WTC11 (cell line): Measurements from ENCODE around the gene PSD4. TPM values are rescaled to one million over a fixed set of nuclear protein-coding genes. Genes with fewer than 3 reads are reported as not detected.

Experiments
- ATAC-seq: fragments of 200-7000 bp; cut with Tn5 transposase; 2 replicates; pipeline ENCODE4 v1.10.0; 2021; ENCODE audit warnings: mild to moderate bottlenecking, moderate library complexity
- CTCF ChIA-PET: fragments of 300-600 bp; sonication (Branson Sonifier 250); formaldehyde crosslinking; loops from one replicate; lab custom pipeline; 2021; ENCODE audit warnings: antibody characterized with exemption; lab: Charles Lee
- POLR2A ChIA-PET: fragments of 350-600 bp; sonication (Branson Sonifier 250); formaldehyde crosslinking; loops from one replicate; lab custom pipeline; 2021; ENCODE audit warnings: antibody characterized with exemption; lab: Charles Lee
- DNase-seq: peaks from one replicate; pipeline ENCODE4 v3.0.0; 2021; ENCODE audit warnings: low spot score
- H3K27ac Mint-ChIP-seq: 2 replicates; pipeline ENCODE4 v1.8.0; 2021; ENCODE audit warnings: mixed read lengths
- H3K27me3 Mint-ChIP-seq: 2 replicates; pipeline ENCODE4 v1.8.0; 2021; ENCODE audit warnings: low read depth, mild to moderate bottlenecking, moderate library complexity, mixed read lengths
- H3K36me3 Mint-ChIP-seq: 2 replicates; pipeline ENCODE4 v1.8.0; 2021; ENCODE audit warnings: mixed read lengths
- H3K4me1 Mint-ChIP-seq: 2 replicates; pipeline ENCODE4 v1.8.0; 2022; ENCODE audit warnings: mixed read lengths
- H3K4me3 Mint-ChIP-seq: 2 replicates; pipeline ENCODE4 v1.8.0; 2021; ENCODE audit warnings: mild to moderate bottlenecking, moderate library complexity, mixed read lengths
- H3K9me3 Mint-ChIP-seq: 2 replicates; pipeline ENCODE4 v1.8.0; 2021; ENCODE audit warnings: mixed read lengths
- ELF4 ChIP-seq: sonication (generic); formaldehyde crosslinking; IDR thresholded peaks from 2 replicates; pipeline ENCODE4 v1.8.1; 2022; ENCODE audit warnings: low read depth, mild to moderate bottlenecking, moderate library complexity, missing genetic modification reagents
- ETV6 ChIP-seq: sonication (generic); formaldehyde crosslinking; IDR thresholded peaks from 2 replicates; pipeline ENCODE4 v1.8.1; 2022; ENCODE audit warnings: mild to moderate bottlenecking, missing genetic modification reagents
- GABPB1 ChIP-seq: sonication (generic); formaldehyde crosslinking; IDR thresholded peaks from 2 replicates; pipeline ENCODE4 v1.8.1; 2023; ENCODE audit warnings: mild to moderate bottlenecking, missing genetic modification reagents
- JAZF1 ChIP-seq: fragments of 250-450 bp; sonication (Bioruptor Pico); IDR thresholded peaks from 2 replicates; pipeline ENCODE4 v1.9.0; 2021; ENCODE audit warnings: moderate library complexity, mild to moderate bottlenecking, inconsistent platforms
- NR2C2 ChIP-seq: sonication (generic); formaldehyde crosslinking; IDR thresholded peaks from 2 replicates; pipeline ENCODE4 v1.8.0; 2022; ENCODE audit warnings: mild to moderate bottlenecking, missing genetic modification reagents
- SMAD3 ChIP-seq: sonication (generic); formaldehyde crosslinking; IDR thresholded peaks from 2 replicates; pipeline ENCODE4 v1.8.0; 2022; ENCODE audit warnings: missing genetic modification reagents, mild to moderate bottlenecking, borderline replicate concordance
- TEAD1 ChIP-seq: sonication (generic); formaldehyde crosslinking; IDR thresholded peaks from 2 replicates; pipeline ENCODE4 v1.8.0; 2022; ENCODE audit warnings: mild to moderate bottlenecking, missing genetic modification reagents
- TP53 ChIP-seq: sonication (generic); formaldehyde crosslinking; IDR thresholded peaks from 2 replicates; pipeline ENCODE4 v1.8.1; 2023; ENCODE audit warnings: mild to moderate bottlenecking, missing genetic modification reagents
- ZNF138 ChIP-seq: sonication (generic); formaldehyde crosslinking; conservative IDR thresholded peaks from 2 replicates; pipeline ENCODE4 v1.8.1; 2022; ENCODE audit warnings: mild to moderate bottlenecking, moderate library complexity, missing genetic modification reagents
- ZNF219 ChIP-seq: sonication (generic); formaldehyde crosslinking; IDR thresholded peaks from 2 replicates; pipeline ENCODE4 v1.8.0; 2023; ENCODE audit warnings: missing genetic modification reagents, mild to moderate bottlenecking, borderline replicate concordance
- ZNF263 ChIP-seq: sonication (generic); formaldehyde crosslinking; IDR thresholded peaks from 2 replicates; pipeline ENCODE4 v1.8.1; 2022; ENCODE audit warnings: low read depth, mild to moderate bottlenecking, moderate library complexity, missing genetic modification reagents
- total RNA-seq: library from RNA; stranded (reverse); gene quantifications from 3 replicates; pipeline ENCODE4 v1.2.3, GENCODE V29; 2021
- TF ChIP-seq, protein P1 (sequence below): sonication (generic); formaldehyde crosslinking; IDR thresholded peaks from 2 replicates; pipeline ENCODE4 v1.8.0; 2023; ENCODE audit warnings: missing genetic modification reagents
- TF ChIP-seq, protein P2 (sequence below): sonication (generic); formaldehyde crosslinking; IDR thresholded peaks from 2 replicates; pipeline ENCODE4 v1.8.0; 2022; ENCODE audit warnings: mild to moderate bottlenecking, missing genetic modification reagents
- TF ChIP-seq, protein P3 (sequence below): sonication (generic); formaldehyde crosslinking; IDR thresholded peaks from 2 replicates; pipeline ENCODE4 v1.8.1; 2022; ENCODE audit warnings: mild to moderate bottlenecking, moderate library complexity, missing genetic modification reagents
- TF ChIP-seq, protein P4 (sequence below): fragments of 200-600 bp; IDR thresholded peaks from 2 replicates; pipeline ENCODE4 v1.8.0; 2022; ENCODE audit warnings: antibody characterized with exemption
- TF ChIP-seq, protein P5 (sequence below): fragments of 250-450 bp; sonication (Bioruptor Pico); IDR thresholded peaks from 2 replicates; pipeline ENCODE4 v1.9.0; 2021; ENCODE audit warnings: mild to moderate bottlenecking

The PSD4 gene
- total RNA-seq, 1 experiment from 2014 or later = 1.5 TPM

DNA sequence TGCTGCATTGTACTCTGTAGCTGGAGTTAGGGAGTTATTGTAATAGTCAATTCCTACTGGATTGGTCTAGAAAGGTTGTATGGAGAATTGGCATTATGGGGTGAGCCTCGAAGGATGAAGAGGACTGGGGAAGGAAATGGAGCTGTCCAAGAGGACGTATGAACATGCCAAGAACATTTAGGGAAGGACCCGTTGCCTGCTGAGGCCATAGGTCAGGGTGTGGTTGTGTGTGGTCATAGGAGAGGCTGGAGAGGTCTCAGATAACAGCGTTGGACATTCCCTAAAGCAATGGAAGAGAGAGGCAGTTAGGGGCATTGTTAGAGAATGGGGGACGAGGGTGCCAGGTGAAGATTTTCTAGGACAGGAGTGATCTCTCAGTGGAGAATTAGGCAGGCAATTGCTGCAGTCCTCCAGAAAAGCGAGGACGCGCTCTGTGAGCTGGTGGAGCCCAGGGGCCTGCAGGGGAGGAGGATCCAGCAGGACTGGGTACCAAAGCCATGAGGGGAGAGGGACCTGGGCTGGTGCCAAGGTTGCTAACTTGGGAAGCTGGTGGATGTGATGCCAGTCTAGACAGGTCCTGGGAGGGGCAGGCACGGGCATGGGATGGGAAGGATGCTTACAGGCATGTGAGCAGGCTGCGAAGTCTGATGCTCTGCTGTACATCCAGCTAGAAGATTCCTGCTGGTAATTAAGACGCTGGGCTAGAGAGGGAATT is 9.4 kb upstream of the PSD4 start (continued):
- TF ChIP-seq JAZF1 (CRISPR knock-in tag) = no peak
- TF ChIP-seq ZNF138 (CRISPR knock-in tag) = no peak
- TF ChIP-seq TEAD1 (CRISPR knock-in tag) = no peak

DNA sequence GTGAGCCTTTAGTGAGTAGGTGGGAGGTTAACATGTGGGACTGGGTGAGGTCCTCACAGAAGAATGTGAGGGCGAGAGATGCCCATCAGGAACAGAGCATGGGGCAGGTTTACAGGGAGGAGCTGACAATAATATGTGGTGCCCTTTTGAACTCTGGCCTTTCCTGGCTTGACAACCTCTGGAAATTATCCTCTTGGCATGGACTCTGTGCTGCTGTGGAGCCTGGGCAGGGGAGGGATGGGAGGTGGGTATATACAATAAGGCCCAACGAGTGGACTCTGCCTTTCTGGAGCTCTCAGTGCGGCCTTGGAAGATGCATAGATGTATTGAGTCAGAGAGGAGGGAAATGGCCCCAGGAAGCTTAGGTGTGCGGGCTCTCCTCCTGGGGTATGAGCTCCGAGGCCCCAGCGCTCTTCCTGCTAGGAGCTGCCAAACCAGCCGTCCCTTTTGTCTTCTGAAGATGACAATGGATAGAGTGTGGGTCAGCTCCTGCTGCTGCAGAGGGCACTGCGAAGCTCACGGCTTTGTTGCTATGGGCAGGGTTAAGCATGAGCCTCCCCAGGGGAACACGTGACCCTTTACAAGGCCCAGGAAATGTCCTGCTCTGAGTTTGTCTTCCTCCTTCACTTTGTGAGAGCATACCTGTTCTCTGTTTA is 8.7 kb upstream of the PSD4 start:
- no peak overlapping the region for H3K4me3 Mint-ChIP-seq
- ChIA-PET POLR2A (no interaction called here), CTCF (interaction anchor here (0.8 to 2.4 kb wide), 7 partner anchors 10 to 223 kb away, joined by 3 to 15 read pairs (median 8); partner anchors contain the start of gene PSD4)
- no peaks in the 10 kb centered on the region for H3K36me3 Mint-ChIP-seq
- H3K27ac Mint-ChIP-seq = no peak overlapping the region
- TF ChIP-seq GABPB1 (CRISPR knock-in tag) = 0 out of 2 replicates have a peak, but pooled peaks have one; percentile 8
- TF ChIP-seq, protein P1, sequence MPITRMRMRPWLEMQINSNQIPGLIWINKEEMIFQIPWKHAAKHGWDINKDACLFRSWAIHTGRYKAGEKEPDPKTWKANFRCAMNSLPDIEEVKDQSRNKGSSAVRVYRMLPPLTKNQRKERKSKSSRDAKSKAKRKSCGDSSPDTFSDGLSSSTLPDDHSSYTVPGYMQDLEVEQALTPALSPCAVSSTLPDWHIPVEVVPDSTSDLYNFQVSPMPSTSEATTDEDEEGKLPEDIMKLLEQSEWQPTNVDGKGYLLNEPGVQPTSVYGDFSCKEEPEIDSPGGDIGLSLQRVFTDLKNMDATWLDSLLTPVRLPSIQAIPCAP = no peak
- no peaks in the 10 kb centered on the region; the same call in 1 of the 2 replicates for H3K9me3 Mint-ChIP-seq
- H3K27me3 Mint-ChIP-seq = peaks cover 7% of the 10 kb centered on the region; the same call in 1 of the 2 replicates
- DNase-seq (no peak), ATAC-seq (peak; percentile 80)
- peaks cover 12% of the 10 kb centered on the region for H3K4me1 Mint-ChIP-seq

DNA sequence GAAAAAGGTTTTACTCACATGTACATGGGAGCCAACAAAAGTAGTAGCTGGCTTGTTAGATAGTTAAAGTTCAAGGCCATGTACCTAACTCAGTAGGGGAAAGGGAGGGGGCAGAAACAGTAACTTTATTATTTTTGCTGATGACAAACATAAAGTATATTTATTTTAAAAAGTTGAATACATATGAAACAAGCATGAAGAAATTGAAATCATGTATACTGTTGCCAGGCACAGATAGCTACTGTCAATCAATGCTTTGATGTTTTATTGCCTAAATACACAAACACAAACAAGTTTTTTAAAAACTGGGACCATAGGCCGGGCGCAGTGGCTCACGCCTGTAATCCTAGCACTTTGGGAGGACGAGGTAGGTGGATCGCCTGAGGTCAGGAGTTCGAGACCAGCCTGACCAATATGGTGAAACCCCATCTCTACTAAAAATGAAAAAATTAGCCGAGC is 7.6 kb upstream of the PSD4 start:
- Mint-ChIP-seq H3K9me3 (no peaks in the 10 kb centered on the region; the same call in 1 of the 2 replicates), H3K4me1 (peaks cover 12% of the 10 kb centered on the region), H3K27ac (no peak overlapping the region), H3K36me3 (no peaks in the 10 kb centered on the region), H3K27me3 (peaks cover 7% of the 10 kb centered on the region; the same call in 1 of the 2 replicates), H3K4me3 (no peak overlapping the region)
- POLR2A ChIA-PET = no interaction called here
- CTCF ChIA-PET = interaction anchor here (1.1 to 2.4 kb wide), 2 partner anchors 8 to 30 kb away, joined by 3 to 8 read pairs; partner anchors contain the start of gene PSD4
- TF ChIP-seq, protein P2, sequence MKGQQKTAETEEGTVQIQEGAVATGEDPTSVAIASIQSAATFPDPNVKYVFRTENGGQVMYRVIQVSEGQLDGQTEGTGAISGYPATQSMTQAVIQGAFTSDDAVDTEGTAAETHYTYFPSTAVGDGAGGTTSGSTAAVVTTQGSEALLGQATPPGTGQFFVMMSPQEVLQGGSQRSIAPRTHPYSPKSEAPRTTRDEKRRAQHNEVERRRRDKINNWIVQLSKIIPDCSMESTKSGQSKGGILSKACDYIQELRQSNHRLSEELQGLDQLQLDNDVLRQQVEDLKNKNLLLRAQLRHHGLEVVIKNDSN (CRISPR knock-in tag) = no peak
- TF ChIP-seq ETV6 = no peak
- TF ChIP-seq, protein P3, sequence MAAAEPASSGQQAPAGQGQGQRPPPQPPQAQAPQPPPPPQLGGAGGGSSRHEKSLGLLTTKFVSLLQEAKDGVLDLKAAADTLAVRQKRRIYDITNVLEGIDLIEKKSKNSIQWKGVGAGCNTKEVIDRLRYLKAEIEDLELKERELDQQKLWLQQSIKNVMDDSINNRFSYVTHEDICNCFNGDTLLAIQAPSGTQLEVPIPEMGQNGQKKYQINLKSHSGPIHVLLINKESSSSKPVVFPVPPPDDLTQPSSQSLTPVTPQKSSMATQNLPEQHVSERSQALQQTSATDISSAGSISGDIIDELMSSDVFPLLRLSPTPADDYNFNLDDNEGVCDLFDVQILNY (CRISPR knock-in tag) = no peak
- no peak for DNase-seq
- no peak for ATAC-seq

DNA sequence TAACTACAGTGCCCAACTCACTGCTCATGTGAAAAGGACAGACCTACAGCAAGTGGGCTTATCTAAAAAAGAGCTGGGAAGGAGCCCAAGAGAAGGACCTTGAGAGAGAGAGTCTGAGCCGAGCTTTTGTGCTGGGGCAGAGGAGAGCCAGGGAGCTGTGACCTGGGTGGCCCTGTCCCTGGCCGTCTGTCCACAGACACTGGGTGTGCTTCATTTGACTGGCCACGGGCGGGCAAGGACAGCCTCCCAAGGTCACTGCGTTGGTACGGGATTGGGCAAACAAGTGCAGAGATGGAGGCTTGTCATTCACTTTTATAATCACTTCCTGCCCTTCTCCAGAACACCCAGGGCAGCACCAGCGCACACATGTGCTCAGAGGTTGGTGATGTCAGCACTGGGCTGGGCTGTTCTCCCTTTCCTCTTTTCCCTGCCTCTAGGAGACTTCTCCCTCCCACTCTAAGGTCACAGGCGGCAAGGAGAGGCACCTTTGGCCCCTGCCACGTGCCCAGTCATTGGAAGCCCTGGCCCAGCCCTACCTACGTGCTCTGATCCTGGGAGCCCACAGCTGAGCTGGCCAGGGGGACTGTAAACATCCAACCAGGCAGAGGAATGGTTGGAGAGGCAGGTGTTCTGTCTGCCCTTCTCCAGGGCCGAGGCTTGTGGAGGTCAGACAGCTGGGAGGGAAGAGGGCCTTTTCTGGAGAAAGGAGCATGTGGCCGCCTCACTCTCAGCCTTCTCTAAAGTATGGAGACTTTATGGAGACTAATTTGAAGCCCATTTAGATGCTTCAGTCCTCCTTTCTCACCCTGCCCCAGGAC is 6.4 kb upstream of the PSD4 start:
- H3K4me1 Mint-ChIP-seq = peaks cover 12% of the 10 kb centered on the region
- TF ChIP-seq GABPB1 (CRISPR knock-in tag) (peak; percentile 89), SMAD3 (CRISPR knock-in tag) (no peak)
- TF ChIP-seq, all 79 proteins: peak for 1
- CTCF ChIA-PET = interaction anchor here (1.0 to 1.1 kb wide), 2 partner anchors 25 to 31 kb away, joined by 3 to 4 read pairs; no protein-coding TSS in a partner anchor
- no peak overlapping the region for H3K4me3 Mint-ChIP-seq
- H3K9me3 Mint-ChIP-seq = no peaks in the 10 kb centered on the region; the same call in 1 of the 2 replicates
- peaks cover 7% of the 10 kb centered on the region; the same call in 1 of the 2 replicates for H3K27me3 Mint-ChIP-seq
- no peaks in the 10 kb centered on the region for H3K36me3 Mint-ChIP-seq
- H3K27ac Mint-ChIP-seq = no peak overlapping the region
- ATAC-seq (no peak), DNase-seq (no peak)
- POLR2A ChIA-PET = no interaction called here

DNA sequence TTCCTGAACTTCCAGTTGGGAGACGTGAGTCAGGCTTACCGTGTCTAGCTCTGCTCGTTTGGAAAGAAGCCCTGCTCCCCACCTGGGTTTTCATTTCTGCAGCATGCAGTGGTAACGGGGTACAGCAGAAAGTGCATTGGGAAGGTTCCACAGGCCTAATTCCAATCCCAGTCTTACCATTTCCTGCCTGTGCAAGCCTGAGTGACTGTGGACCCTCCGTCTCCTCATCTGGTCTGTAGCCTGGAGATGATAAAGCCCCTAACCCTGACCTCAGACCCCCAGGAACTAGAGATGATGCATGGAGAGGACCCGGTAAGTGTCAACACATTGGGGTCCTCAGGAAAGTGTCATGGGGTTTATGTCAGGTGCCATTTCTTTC is 5.8 kb upstream of the PSD4 start:
- Mint-ChIP-seq H3K4me1 (peaks cover 12% of the 10 kb centered on the region), H3K9me3 (no peaks in the 10 kb centered on the region; the same call in 1 of the 2 replicates), H3K36me3 (no peaks in the 10 kb centered on the region), H3K4me3 (no peak overlapping the region), H3K27ac (no peak overlapping the region), H3K27me3 (peaks cover 7% of the 10 kb centered on the region; the same call in 1 of the 2 replicates)
- DNase-seq = no peak
- CTCF ChIA-PET = interaction anchor here (1.0 kb wide), 1 partner anchor 25 kb away, joined by 4 read pairs; no protein-coding TSS in a partner anchor
- no peak for ATAC-seq
- POLR2A ChIA-PET = no interaction called here
- TF ChIP-seq ZNF219 (no peak), TP53 (CRISPR knock-in tag) (no peak), NR2C2 (CRISPR knock-in tag) (no peak), ZNF263 (no peak), ELF4 (CRISPR knock-in tag) (no peak)
- TF ChIP-seq, protein P4, sequence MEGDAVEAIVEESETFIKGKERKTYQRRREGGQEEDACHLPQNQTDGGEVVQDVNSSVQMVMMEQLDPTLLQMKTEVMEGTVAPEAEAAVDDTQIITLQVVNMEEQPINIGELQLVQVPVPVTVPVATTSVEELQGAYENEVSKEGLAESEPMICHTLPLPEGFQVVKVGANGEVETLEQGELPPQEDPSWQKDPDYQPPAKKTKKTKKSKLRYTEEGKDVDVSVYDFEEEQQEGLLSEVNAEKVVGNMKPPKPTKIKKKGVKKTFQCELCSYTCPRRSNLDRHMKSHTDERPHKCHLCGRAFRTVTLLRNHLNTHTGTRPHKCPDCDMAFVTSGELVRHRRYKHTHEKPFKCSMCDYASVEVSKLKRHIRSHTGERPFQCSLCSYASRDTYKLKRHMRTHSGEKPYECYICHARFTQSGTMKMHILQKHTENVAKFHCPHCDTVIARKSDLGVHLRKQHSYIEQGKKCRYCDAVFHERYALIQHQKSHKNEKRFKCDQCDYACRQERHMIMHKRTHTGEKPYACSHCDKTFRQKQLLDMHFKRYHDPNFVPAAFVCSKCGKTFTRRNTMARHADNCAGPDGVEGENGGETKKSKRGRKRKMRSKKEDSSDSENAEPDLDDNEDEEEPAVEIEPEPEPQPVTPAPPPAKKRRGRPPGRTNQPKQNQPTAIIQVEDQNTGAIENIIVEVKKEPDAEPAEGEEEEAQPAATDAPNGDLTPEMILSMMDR = no peak
- TF ChIP-seq, protein P5, sequence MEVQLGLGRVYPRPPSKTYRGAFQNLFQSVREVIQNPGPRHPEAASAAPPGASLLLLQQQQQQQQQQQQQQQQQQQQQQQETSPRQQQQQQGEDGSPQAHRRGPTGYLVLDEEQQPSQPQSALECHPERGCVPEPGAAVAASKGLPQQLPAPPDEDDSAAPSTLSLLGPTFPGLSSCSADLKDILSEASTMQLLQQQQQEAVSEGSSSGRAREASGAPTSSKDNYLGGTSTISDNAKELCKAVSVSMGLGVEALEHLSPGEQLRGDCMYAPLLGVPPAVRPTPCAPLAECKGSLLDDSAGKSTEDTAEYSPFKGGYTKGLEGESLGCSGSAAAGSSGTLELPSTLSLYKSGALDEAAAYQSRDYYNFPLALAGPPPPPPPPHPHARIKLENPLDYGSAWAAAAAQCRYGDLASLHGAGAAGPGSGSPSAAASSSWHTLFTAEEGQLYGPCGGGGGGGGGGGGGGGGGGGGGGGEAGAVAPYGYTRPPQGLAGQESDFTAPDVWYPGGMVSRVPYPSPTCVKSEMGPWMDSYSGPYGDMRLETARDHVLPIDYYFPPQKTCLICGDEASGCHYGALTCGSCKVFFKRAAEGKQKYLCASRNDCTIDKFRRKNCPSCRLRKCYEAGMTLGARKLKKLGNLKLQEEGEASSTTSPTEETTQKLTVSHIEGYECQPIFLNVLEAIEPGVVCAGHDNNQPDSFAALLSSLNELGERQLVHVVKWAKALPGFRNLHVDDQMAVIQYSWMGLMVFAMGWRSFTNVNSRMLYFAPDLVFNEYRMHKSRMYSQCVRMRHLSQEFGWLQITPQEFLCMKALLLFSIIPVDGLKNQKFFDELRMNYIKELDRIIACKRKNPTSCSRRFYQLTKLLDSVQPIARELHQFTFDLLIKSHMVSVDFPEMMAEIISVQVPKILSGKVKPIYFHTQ = no peak
